IMR-90 (cell line): ENCODE results near the gene SLC30A9. TPM values are rescaled to one million over a fixed set of nuclear protein-coding genes. Genes with fewer than 3 reads are reported as not detected.

Experiments
- ATAC-seq: fragments of 200-7000 bp; cut with Tn5 transposase; 2 replicates; pipeline ENCODE4 v1.9.1; 2020; ENCODE audit warnings: low read depth, mild to moderate bottlenecking, moderate library complexity
- BruUV-seq: library from RNA; stranded (reverse); fragments of 400-500 nt; replicated peaks from 2 replicates; lab custom pipeline; 2021; lab: Mats Ljungman, UMichigan
- CTCF ChIA-PET: fragments of 300-600 bp; formaldehyde crosslinking; extraction: SDS; loops from one replicate; lab custom pipeline; 2021; ENCODE audit warnings: antibody characterized with exemption; lab: Yijun Ruan, JAX
- POLR2A ChIA-PET: fragments of 300-600 bp; sonication (Branson Sonifier 250); formaldehyde crosslinking; loops from one replicate; lab custom pipeline; 2022; ENCODE audit warnings: antibody characterized with exemption; ENCODE audit not compliant: unreplicated experiment; lab: Charles Lee
- DNase-seq: peaks from one replicate; pipeline ENCODE4 v3.0.0; 2013
- H2AFZ ChIP-seq: replicated peaks from 2 replicates; pipeline ENCODE3; 2013; ENCODE audit warnings: low read length, mild to moderate bottlenecking; ENCODE audit not compliant: poor library complexity
- H2AK5ac ChIP-seq: 2 replicates; pipeline ENCODE4 v1.6.1; 2013; ENCODE audit warnings: low read depth, low read length, inconsistent platforms
- H2AK9ac ChIP-seq: replicated peaks from 2 replicates; pipeline ENCODE3; 2013; ENCODE audit warnings: mild to moderate bottlenecking, low read depth, low read length, moderate library complexity; ENCODE audit not compliant: poor library complexity
- H2BK120ac ChIP-seq: 2 replicates; pipeline ENCODE4 v1.6.1; 2013; ENCODE audit warnings: low read depth, low read length, inconsistent platforms
- H2BK15ac ChIP-seq: 3 replicates; pipeline ENCODE4 v1.6.1; 2013; ENCODE audit warnings: low read depth, low read length, inconsistent platforms
- H2BK20ac ChIP-seq: 2 replicates; pipeline ENCODE4 v1.6.1; 2013; ENCODE audit warnings: low read depth, mild to moderate bottlenecking, inconsistent platforms, low read length, moderate library complexity
- H2BK5ac ChIP-seq: 2 replicates; pipeline ENCODE4 v1.6.1; 2013; ENCODE audit warnings: mild to moderate bottlenecking, low read depth, low read length, inconsistent platforms; ENCODE audit not compliant: poor library complexity, severe bottlenecking
- H3K14ac ChIP-seq: replicated peaks from 2 replicates; pipeline ENCODE4 v1.6.1; 2013; ENCODE audit warnings: low read depth, low read length, inconsistent platforms
- H3K18ac ChIP-seq: 2 replicates; pipeline ENCODE4 v1.6.1; 2013; ENCODE audit warnings: low read depth, low read length, control low read depth
- H3K23ac ChIP-seq: 2 replicates; pipeline ENCODE4 v1.6.1; 2013; ENCODE audit warnings: low read depth, low read length, inconsistent platforms
- H3K27ac ChIP-seq: 2 replicates; pipeline ENCODE4 v1.5.1; 2013; ENCODE audit warnings: mild to moderate bottlenecking, control low read depth, low read length; ENCODE audit not compliant: insufficient read depth
- H3K27me3 ChIP-seq: 2 replicates; pipeline ENCODE4 v1.6.1; 2013; ENCODE audit warnings: low read length; ENCODE audit not compliant: control insufficient read depth, insufficient read depth
- H3K36me3 ChIP-seq: 2 replicates; pipeline ENCODE4 v1.6.1; 2013; ENCODE audit warnings: low read length, mixed read lengths; ENCODE audit not compliant: control insufficient read depth, insufficient read depth
- H3K4ac ChIP-seq: 2 replicates; pipeline ENCODE4 v1.6.1; 2013; ENCODE audit warnings: low read depth, low read length, inconsistent platforms
- H3K4me1 ChIP-seq: 2 replicates; pipeline ENCODE4 v1.6.1; 2013; ENCODE audit warnings: low read length, mixed read lengths; ENCODE audit not compliant: control insufficient read depth, insufficient read depth
- H3K4me2 ChIP-seq: 2 replicates; pipeline ENCODE4 v1.6.1; 2013; ENCODE audit warnings: low read depth, mild to moderate bottlenecking, control low read depth, low read length, moderate library complexity
- H3K4me3 ChIP-seq: 2 replicates; pipeline ENCODE4 v1.5.1; 2013; ENCODE audit warnings: low read depth, mild to moderate bottlenecking, control low read depth, low read length, moderate library complexity; ENCODE audit not compliant: insufficient read depth
- H3K56ac ChIP-seq: 2 replicates; pipeline ENCODE4 v1.6.1; 2013; ENCODE audit warnings: low read length, inconsistent platforms; ENCODE audit not compliant: insufficient read depth; ENCODE audit errors: extremely low read depth
- H3K79me1 ChIP-seq, 2 experiments: 2 replicates each; pipeline ENCODE4 v1.6.1; 2013; ENCODE audit warnings: low read length in 2 of 2, inconsistent platforms in 1 of 2, low read depth in 1 of 2
- H3K9ac ChIP-seq: 2 replicates; pipeline ENCODE4 v1.6.1; 2013; ENCODE audit warnings: low read depth, low read length, control low read depth
- H3K9me1 ChIP-seq: 2 replicates; pipeline ENCODE4 v1.6.1; 2013; ENCODE audit warnings: low read length, inconsistent platforms; ENCODE audit not compliant: insufficient read depth
- H3K9me3 ChIP-seq: 2 replicates; pipeline ENCODE4 v1.6.1; 2013; ENCODE audit warnings: low read length; ENCODE audit not compliant: control insufficient read depth, insufficient read depth
- H4K20me1 ChIP-seq: 2 replicates; pipeline ENCODE4 v1.6.1; 2013; ENCODE audit warnings: low read length, inconsistent platforms; ENCODE audit not compliant: insufficient read depth
- H4K5ac ChIP-seq: 2 replicates; pipeline ENCODE4 v1.6.1; 2013; ENCODE audit warnings: mild to moderate bottlenecking, low read depth, low read length, control low read depth
- H4K8ac ChIP-seq, 2 experiments: 2 replicates each; pipeline ENCODE4 v1.6.1; 2013; ENCODE audit warnings: low read depth in 2 of 2, low read length in 2 of 2, control low read depth in 1 of 2, inconsistent platforms in 1 of 2
- H4K91ac ChIP-seq: 2 replicates; pipeline ENCODE4 v1.6.1; 2013; ENCODE audit warnings: low read depth, low read length, inconsistent platforms; ENCODE audit not compliant: insufficient read depth
- BHLHE40 ChIP-seq: fragments of 150-350 bp; IDR thresholded peaks from 2 replicates; pipeline ENCODE4 v1.6.1; 2016; ENCODE audit warnings: mild to moderate bottlenecking, low read depth, low read length
- FOS ChIP-seq: fragments of 150-350 bp; IDR thresholded peaks from 2 replicates; pipeline ENCODE4 v1.6.1; 2016; ENCODE audit warnings: low read depth, low read length
- MAFK ChIP-seq: IDR thresholded peaks from 2 replicates; pipeline ENCODE4 v1.6.1; 2012; ENCODE audit warnings: low read depth, low read length, improper control_type of control experiment
- MAZ ChIP-seq: IDR thresholded peaks from 2 replicates; pipeline ENCODE4 v1.6.1; 2012; ENCODE audit warnings: low read depth, mild to moderate bottlenecking, low read length, improper control_type of control experiment, moderate library complexity, borderline replicate concordance
- MXI1 ChIP-seq: IDR thresholded peaks from 2 replicates; pipeline ENCODE4 v1.6.1; 2012; ENCODE audit warnings: low read depth, mild to moderate bottlenecking, low read length, moderate library complexity, borderline replicate concordance
- NFE2L2 ChIP-seq: fragments of 150-350 bp; IDR thresholded peaks from 2 replicates; pipeline ENCODE4 v1.6.1; 2016; ENCODE audit warnings: low read depth, mild to moderate bottlenecking, low read length
- POLR2A ChIP-seq: IDR thresholded peaks from 2 replicates; pipeline ENCODE4 v1.6.1; 2012; ENCODE audit warnings: mild to moderate bottlenecking, low read depth, low read length
- RCOR1 ChIP-seq: IDR thresholded peaks from 2 replicates; pipeline ENCODE4 v1.6.1; 2012; ENCODE audit warnings: mild to moderate bottlenecking, low read length, improper control_type of control experiment; ENCODE audit not compliant: insufficient replicate concordance
- RFX5 ChIP-seq: IDR thresholded peaks from 2 replicates; pipeline ENCODE4 v1.8.0; 2012; ENCODE audit warnings: low read depth, mild to moderate bottlenecking, low read length, moderate library complexity
- SMC3 ChIP-seq: fragments of 150-350 bp; IDR thresholded peaks from 2 replicates; pipeline ENCODE4 v1.6.1; 2016; ENCODE audit warnings: low read depth, mild to moderate bottlenecking, antibody characterized with exemption, low read length, moderate library complexity
- WGBS, 2 experiments: methylation state at CpG; one replicate each; pipeline versions ENCODE4 v1.1.5 to v1.1.7; 2013; ENCODE audit warnings: missing lambda C conversion rate in 2 of 2; ENCODE audit not compliant: insufficient read length in 1 of 2; ENCODE audit errors: extremely low coverage in 2 of 2; 5-methylcytosine and 5-hydroxymethylcytosine counted together
- dilution Hi-C: fragments of 300-500 bp; cut with HindIII; formaldehyde crosslinking; loops from one replicate; pipeline ENCODE4 v1.14.3; 2018; ENCODE audit warnings: low sequenced_read_pairs; ENCODE audit not compliant: unreplicated experiment
- in situ Hi-C: fragments of 300-500 bp; cut with MboI; formaldehyde crosslinking; loops from 3 replicates; pipeline ENCODE4 v1.14.3; 2019; ENCODE audit warnings: low sequenced_read_pairs, inconsistent platforms, mixed read lengths
- intact Hi-C: fragments of 100-400 bp; cut with micrococcal nuclease; formaldehyde crosslinking; loops from 2 replicates; pipeline ENCODE4 v1.10.0; 2022
- polyA plus RNA-seq, 3 experiments: library from polyadenylated mRNA; depleted of rRNA; stranded (reverse); fragments of >200 nt; gene quantifications; 2 replicates each; pipeline ENCODE4 v1.2.3, GENCODE V29; 2012; ENCODE audit warnings: low replicate concordance in 1 of 3
- total RNA-seq: library from RNA; depleted of rRNA; stranded (reverse); fragments of >200 nt; gene quantifications from 2 replicates; pipeline ENCODE4 v1.2.3, GENCODE V29; 2012
- TF ChIP-seq, protein P1 (sequence below): fragments of 150-350 bp; IDR thresholded peaks from 2 replicates; pipeline ENCODE4 v1.6.1; 2017; ENCODE audit warnings: mild to moderate bottlenecking, antibody characterized with exemption, low read length, low read depth

SLC30A9 gene
- total and polyA plus RNA-seq, 2 of the 4 experiments (the other 2 are of a cell fraction) = 32.0 to 72.6 TPM

- no TSS peak for BruUV-seq
- no peak overlapping the region for H3K14ac ChIP-seq
- intact Hi-C loops = no loop called here
- ChIA-PET CTCF (interaction anchor here (0.6 kb wide), 1 partner anchor 247 kb away, joined by 3 read pairs; no protein-coding TSS in a partner anchor), POLR2A (no interaction called here)
- no peaks in the 10 kb centered on the region for H3K9me3 ChIP-seq
- no peaks in the 10 kb centered on the region for H4K20me1 ChIP-seq
- H4K5ac ChIP-seq = no peak overlapping the region
- DNase-seq (no peak), ATAC-seq (no peak)
- no peak overlapping the region for H3K4me3 ChIP-seq
- no peak overlapping the region for H4K8ac ChIP-seq
- H2BK5ac ChIP-seq = no peak overlapping the region
- in situ Hi-C loops = no loop called here
- no peaks in the 10 kb centered on the region for H3K79me1 ChIP-seq
- H3K4ac ChIP-seq = no peak overlapping the region
- no peaks in the 10 kb centered on the region for H3K9me1 ChIP-seq
- no peak overlapping the region for H2BK120ac ChIP-seq
- H2AK9ac ChIP-seq = no peak overlapping the region
- H3K27me3 ChIP-seq = no peaks in the 10 kb centered on the region
- no peak overlapping the region for H3K27ac ChIP-seq
- 0 out of 2 replicates have a peak, but pooled peaks cover 2% of the 10 kb centered on the region for H3K4me1 ChIP-seq
- H3K36me3 ChIP-seq = peaks cover 10% of the 10 kb centered on the region
- dilution Hi-C loops = no loop called here
- H4K91ac ChIP-seq = no peak overlapping the region
- H3K56ac ChIP-seq = no peak overlapping the region
- TF ChIP-seq RFX5 (no peak), BHLHE40 (no peak), MAFK (no peak), RCOR1 (no peak), MXI1 (no peak), FOS (no peak), SMC3 (no peak), MAZ (no peak), NFE2L2 (no peak), POLR2A (no peak)
- TF ChIP-seq, protein P1, sequence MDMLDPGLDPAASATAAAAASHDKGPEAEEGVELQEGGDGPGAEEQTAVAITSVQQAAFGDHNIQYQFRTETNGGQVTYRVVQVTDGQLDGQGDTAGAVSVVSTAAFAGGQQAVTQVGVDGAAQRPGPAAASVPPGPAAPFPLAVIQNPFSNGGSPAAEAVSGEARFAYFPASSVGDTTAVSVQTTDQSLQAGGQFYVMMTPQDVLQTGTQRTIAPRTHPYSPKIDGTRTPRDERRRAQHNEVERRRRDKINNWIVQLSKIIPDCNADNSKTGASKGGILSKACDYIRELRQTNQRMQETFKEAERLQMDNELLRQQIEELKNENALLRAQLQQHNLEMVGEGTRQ = no peak
- no peak overlapping the region for H2BK20ac ChIP-seq
- no peak overlapping the region for H2AK5ac ChIP-seq
- H3K4me2 ChIP-seq = no peak overlapping the region
- H3K9ac ChIP-seq = no peak overlapping the region
- H2AFZ ChIP-seq = no peak overlapping the region
- no peak overlapping the region for H3K23ac ChIP-seq
- WGBS, 2 experiments = 100% methylated on average over 1 of the region's 6 CpGs; no CpG with 5 or more reads in 1 of the 2 experiments
- no peak overlapping the region for H3K18ac ChIP-seq
- no peak overlapping the region for H2BK15ac ChIP-seq
Measured at GRCh38 chr4:42088386-42088785, 98.1 kb downstream of the SLC30A9 start.
